RPMI8226 (cell line): ENCODE measurements around the gene TLE3.

Experiments used
- DNase-seq: peaks from one replicate; pipeline ENCODE4 v3.0.0-alpha.2; 2015

TLE3 gene

GRCh38 chr15:70025413-70026296 is 72.1 kb downstream of the TLE3 start:
- no peak for DNase-seq

GRCh38 chr15:70024521-70024920 is 73.2 kb downstream of the TLE3 start:
- no peak for DNase-seq

DNA sequence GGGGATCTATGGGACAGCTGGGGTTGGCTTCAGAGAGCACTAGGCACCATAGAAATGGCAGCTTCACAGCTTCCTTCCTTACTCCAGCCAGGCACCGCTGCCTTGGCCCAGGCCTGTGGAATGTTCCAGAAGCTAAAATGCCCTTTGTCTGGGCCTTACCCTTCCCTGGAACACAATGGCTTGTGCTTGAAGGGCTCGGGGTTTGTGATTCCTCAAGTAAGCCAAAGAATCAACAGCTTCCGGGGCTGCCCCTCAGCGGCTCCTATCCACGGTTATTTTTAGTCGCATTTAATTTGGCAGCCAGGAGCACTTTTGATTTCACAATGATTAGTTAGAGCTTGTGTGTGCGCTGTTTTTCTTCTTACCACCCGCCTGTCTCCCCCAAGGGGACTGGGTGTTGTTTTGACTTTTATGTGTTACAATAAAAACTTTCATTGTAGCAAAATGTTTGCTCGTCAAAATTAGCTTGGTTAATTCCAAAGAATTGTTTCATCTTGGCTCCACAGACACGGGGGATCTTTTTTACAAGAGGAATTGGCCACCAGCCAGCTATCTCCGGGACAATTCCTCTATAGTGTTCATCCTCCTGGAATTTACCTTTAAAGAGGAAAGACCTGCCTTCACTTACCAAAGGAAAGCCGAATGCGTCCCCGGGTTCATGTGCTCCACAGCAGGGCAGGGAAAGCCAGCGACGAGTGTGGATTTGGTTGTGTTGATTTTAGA is 73.8 kb downstream of the TLE3 start:
- peak; percentile 57 for DNase-seq

DNA sequence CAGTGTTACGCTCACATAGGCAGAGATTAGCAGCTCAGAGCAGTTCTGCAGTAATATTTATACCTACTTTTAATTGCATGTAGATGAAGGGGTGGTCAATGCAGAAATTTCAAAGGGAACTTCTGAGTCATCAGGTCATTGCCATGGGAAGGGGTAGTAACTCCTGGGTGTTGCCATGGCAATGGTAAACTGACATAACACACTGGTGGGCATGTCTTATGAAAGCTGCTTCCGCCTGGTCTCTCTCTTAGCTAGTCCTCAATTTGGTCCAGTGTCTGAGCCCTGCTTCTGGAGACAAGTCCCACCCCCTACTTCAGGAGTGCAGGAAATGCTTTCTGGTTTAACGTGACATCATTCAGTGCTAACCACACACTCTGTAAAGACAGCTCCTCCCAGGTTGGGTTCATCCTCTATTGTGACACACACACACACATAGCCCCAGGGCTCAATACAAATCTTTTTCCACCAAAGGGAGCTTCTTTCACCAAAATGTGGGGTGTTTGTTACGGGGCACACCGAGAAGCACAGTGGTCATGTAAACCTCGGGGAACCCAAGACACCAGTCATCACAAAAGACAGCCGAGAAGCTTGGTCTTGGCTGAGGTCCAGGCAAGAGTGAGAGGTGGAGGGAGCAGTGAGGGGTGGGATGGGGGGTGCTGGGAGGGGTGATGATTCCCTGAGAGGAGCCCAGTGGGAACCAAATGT is 74.5 kb downstream of the TLE3 start:
- DNase-seq = peak; percentile 90

DNA sequence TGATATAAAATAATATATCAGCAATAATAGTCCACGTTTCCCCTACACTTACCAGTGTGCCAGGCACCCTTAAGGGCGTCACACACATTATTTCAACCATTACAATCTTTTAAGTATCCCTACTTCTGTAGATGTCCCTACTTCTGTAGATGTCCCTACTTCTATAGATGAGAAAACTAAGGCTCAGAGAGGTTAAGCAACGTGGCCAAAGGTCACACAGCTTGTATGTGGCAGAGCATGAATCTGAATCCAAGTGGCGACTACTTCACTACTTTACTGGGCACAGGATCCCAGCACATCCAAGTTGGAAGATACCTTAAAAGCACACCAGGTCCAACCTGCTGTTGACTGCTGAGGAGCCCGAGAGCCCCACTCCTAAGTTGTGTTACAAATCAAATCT is 77.5 kb downstream of the TLE3 start:
- no peak for DNase-seq

DNA sequence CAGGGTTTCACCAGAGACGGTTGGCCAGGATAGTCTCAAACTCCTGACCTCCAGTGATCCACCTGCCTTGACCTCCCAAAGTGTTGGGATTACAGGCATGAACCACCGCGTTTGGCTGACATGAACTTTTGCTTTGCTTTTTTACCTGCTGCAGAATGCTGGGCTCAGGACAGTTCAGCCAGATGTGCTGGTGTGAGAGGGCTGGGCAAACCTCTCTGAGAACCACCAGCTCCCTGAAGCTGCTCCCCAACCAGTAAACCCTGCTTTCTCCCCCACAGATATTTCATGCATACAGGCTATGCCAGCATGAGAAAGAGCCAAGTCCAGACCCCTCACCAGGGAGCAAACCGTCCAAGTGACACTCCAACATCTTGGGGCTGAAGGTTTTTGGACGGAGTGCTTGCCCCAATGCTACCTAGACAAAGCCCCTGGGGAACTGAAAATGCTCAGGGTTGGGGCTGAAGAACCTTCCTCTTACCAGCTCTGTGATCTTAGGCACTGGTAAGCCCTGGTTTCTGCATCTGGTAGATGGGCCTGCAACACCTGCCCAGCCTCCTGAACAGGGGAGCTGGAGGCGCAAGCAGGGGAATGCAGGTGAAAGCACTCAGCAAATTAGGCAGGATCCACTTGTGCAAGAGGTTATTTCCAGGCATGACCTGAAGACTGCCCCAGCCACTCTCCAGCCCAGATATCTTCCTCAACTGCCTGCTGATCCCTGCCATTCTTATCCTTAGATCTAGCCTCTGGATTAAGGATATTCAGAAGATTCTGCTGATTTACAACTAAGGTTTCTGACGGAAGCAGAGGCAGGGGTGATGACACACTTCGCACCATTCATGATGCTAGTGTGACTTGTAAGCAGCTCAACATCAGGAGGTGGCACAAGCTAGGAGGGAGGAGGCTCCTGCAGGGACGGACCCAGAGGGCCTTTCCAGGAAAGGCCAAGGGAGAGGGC is 78.8 kb downstream of the TLE3 start:
- peak; percentile 92 for DNase-seq

GRCh38 chr15:70017801-70018200 is 79.9 kb downstream of the TLE3 start:
- DNase-seq = no peak

DNA sequence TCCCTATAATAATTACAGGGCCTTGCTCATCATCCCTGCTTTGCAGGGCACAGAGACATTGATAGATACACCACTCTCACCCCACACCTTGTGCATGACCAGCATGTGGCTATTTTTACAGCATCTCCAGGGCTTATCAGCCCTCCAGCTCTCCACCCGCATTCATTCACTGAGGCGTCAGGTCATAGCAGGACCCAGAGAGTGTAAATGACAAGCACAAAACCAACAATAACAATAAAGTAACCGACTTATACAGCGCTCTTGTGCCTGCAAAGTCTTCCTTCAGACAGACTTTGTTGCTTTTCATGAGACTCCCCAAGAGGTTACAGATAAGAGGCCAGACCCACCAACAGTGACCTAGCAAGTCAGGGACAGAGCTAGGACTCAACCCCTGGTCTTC is 80.7 kb downstream of the TLE3 start:
- no peak for DNase-seq

DNA sequence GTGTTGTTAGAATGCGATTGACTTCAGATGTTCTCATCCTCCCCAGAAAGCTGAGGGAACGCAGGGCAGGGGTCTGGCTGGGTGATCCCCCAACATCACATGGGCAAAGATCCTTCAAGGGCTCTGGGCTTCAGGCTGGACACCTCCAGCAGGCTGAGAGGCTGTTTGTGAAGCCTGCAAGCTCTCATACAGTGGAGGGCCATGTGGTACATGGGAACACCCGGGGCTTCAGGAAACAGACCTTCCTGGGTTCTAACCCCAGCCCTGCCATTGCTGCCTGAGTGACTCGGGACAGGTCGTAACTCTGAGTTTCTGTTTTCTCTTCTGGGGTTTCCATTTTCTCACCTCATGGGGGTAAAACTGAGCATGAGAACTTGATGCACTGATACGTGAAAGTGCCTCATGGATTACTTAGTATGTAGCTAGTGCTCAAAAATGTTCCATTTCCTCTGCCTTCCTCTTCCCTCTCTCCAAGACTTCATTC is 81.2 kb downstream of the TLE3 start:
- DNase-seq = no peak

DNA sequence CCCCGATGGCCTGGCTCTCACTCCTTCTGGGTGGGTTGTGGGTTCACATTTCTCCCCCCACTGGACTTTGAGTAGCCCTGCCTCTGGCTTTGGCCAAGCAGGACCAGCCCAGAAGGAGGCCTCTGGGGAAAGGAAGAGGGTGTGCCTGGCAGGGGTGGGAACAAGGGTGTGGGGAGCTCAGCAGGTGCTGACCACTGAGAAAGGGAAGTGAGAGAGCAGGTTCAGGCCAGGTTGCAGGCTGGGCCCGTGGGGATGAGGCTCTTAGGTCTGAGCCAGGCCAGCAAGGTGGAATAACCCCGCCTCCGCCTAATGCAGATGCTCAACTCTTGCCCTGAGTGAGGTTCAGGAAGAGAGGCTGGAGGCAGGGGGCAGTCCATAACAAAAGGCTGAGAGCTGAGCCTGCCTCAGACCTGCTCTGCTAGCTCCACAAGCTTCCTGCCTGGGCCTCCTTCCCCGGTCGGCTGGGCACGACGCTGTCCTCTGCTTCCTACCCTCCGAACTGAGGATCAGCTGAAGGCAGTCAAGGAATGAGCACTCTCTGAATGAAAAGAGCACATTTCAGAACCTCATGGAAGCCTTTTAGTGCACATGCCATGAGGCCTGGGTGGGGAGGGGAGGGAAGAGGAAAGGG is 82.7 kb downstream of the TLE3 start:
- peak; percentile 99 for DNase-seq

DNA sequence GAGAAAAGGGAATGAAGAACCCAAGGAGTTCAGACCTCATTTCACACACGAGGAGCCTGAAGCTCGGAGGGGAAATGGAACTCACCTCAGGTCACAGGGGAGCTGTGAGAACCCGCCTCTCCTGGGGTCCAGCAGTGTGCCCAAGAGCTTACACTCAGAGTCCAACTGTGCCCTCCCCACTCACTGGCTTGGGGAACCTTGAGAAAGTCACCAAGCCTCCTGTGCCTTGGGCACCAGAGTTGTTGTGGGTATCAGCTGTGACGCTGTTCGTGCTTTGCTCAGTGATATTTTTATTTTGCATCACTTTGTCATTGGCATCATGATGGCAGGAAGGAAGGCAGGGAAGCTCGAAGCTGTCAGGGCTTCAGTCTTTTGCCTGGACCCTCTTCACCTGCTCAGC is 83.4 kb downstream of the TLE3 start:
- no peak for DNase-seq

GRCh38 chr15:70013656-70014313 is 83.9 kb downstream of the TLE3 start:
- no peak for DNase-seq

- no peak for DNase-seq
Measured at GRCh38 chr15:70012895-70013294, 84.8 kb downstream of the TLE3 start.

- DNase-seq = no peak
Measured at GRCh38 chr15:70008697-70009290, 88.9 kb downstream of the TLE3 start.

DNA sequence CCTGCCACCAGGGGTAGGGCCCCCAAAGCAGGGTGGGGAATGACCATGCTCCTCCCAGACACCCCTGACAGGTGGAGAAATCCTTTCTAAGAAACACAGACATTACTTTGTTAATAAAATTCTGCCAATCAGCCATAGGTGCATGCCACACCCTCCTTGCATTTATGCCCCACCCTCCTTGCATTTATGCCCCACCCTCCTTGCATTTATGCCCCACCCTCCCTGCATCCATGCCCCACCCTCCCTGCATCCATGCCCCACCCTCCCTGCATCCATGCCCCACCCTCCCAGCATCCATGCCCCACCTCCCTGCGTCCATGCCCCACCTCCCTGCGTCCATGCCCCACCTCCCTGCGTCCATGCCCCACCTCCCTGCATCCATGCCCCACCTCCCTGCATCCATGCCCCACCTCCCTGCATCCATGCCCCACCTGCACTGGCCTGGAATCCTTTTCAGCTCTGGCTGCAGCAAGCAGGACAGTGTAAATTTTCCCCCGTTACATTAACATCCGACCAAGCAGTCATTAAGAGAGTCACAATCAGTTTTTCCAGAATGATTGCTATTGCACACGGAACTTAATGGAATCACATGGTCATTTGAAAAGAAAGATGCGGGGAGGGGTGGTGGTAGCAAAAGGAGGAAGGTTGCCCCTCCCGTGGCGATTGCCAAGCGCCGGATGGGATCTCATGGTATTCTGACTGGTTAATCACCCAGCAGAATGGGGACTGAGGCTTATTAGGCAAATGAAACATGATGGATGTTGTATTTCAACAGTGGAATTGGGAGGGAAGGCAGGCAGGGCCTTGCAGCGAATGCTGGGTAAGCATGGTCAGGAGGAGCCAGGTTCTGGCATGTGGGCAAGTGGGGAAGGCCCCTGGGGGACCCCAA is 91.2 kb downstream of the TLE3 start:
- no peak for DNase-seq

DNA sequence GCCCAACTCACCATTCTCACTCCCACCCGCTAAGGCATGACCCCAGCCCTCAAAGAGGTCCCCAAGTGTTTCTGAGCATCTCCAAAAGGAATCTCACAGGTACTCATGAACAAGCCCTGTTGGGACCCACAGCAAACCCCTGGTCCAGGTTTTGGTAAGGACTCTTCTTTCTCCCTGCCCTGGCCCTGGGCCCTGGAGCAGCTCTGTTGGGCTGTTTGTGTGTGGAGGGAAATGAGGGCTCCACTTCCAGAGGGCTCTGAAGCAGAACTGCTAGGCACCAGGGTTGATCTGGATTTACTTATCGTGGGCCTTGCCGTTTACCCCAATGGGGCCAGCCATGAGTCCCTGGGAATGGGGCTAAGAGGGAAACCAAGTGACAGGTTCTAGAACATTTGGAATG is 92.9 kb downstream of the TLE3 start:
- DNase-seq = no peak

DNA sequence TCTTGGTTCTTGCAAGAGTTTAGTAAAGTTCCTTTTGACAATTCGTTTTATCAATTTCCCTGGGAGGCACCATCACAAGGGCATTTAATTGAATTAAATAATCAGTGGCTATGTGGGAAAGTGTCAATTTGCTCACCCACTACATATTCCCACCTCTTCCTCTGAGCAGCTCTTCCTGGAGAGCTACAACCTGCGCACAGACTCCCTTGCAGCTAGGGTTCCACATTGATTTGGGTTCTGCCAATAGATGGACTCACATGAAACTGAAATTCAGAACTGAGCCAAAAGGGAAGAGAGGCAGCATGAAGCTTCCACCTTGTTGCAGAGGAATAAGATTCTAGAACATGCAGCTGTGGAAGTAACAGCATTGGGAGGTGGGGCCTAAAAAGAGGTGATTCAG is 94.8 kb downstream of the TLE3 start:
- DNase-seq = no peak

DNA sequence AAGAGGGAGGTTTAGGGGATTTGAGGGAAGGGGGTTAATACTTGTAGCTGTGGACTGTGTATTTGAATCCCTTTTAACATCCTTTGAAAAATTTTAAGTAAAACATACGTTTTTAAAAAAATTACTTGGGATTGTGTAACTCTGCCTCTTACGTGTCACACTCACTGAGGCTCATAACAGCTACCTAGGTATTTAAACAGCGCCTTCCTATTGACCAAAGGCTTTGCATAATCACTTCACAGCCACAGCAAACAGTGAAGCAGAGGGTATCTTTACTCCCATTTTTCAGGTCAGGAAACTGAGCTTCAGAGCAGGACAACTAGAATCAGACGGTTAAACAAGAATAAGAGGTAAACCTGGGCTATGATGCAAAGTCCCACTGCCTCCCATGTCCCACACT is 95.9 kb downstream of the TLE3 start:
- no peak for DNase-seq

DNA sequence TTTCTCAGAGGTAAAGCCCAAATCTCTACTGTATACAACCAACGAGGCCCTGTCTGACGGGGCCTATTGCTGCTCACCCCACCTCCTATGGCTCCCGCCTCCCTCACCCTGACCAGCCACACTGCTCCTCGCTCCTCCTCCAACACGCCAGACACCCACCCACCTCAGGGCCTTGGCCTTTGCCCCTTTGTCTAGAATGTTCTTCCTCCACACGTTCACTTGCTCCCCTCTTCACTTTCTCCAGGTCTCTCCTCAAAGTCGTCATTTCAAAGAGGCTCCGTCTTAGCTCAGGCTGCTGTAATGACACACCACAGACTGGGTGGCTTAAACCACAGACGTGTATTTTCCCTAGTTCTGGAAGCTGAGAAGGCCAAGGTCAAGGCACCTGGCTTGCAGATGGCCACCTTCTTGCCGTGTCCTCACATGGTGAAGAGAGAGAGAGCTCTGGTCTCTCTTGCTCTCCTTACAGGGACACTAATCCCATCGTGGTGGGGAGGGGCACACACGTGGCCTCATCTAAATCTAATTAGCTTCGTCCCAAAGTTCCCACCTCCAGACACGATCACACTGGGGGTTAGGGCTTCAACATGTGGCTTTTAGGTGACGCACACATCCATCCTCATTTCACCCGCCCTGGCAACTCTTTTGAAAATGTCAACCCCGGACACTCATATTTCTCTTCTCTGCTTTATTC is 98.2 kb downstream of the TLE3 start:
- no peak for DNase-seq
